ENCODE results near the gene NABP1.

NABP1 gene

DNA sequence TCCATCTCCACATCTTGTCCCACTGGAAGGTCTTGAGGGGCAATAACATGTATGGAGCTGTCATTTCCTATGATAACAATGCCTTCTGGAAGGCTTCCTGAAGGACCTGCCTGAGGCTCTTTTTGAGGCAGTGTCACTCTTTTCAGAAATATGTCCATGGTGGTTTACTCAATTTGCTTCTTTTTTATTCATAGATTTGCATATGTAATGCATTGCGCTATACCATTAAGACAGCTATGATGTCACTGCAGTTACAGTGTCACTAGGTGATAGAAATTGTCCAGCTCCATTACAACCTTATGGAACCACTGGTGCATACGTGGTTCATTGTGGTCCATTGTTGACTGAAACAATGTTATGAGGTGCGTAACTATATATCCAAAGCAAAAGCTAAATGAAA lies 19.9 kb downstream of the NABP1 start:
- no peaks in the 10 kb centered on the region for H3K9me3 ChIP-seq (ENCODE audit: control insufficient read depth, insufficient read depth, low read depth, low read length)
- H3K36me3 ChIP-seq (ENCODE audit: control insufficient read depth, insufficient read depth, low read length), result no peaks in the 10 kb centered on the region
- no peak overlapping the region for H3K27ac ChIP-seq (ENCODE audit: low read depth, low read length)
- H3K4me3 ChIP-seq (ENCODE audit: low read depth, low read length), result no peak overlapping the region
- H3K27me3 ChIP-seq (ENCODE audit: control insufficient read depth, insufficient read depth, low read length), result no peaks in the 10 kb centered on the region
- H3K9ac ChIP-seq (ENCODE audit: low read length), result no peak overlapping the region
- no peaks in the 10 kb centered on the region for H3K4me1 ChIP-seq (ENCODE audit: control insufficient read depth, insufficient read depth, low read length)

DNA sequence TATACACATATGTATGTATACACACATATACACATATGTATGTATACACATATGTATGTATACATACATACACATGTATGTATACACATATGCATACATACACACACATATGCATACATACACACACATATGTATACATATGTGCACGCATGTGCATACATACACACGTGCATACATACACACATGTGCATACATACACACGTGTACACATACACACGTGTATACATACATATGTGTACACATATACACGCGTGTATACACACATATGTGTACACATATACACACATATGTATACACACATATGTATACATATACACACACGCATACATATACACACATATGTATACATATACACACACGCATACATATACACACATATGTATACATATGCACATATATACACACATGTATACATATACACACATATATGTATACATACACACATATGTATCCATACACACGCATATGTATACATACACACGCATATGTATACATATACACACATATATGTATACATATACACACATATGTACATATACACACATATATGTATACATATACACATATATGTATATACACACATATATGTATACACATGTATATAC lies 21.5 kb downstream of the NABP1 start:
- Histone ChIP-seq H3K9me3 (ENCODE audit: control insufficient read depth, insufficient read depth, low read depth, low read length) (no peaks in the 10 kb centered on the region), H3K36me3 (ENCODE audit: control insufficient read depth, insufficient read depth, low read length) (no peaks in the 10 kb centered on the region), H3K27me3 (ENCODE audit: control insufficient read depth, insufficient read depth, low read length) (no peaks in the 10 kb centered on the region), H3K9ac (ENCODE audit: low read length) (no peak overlapping the region), H3K4me3 (ENCODE audit: low read depth, low read length) (no peak overlapping the region), H3K27ac (ENCODE audit: low read depth, low read length) (no peak overlapping the region), H3K4me1 (ENCODE audit: control insufficient read depth, insufficient read depth, low read length) (no peaks in the 10 kb centered on the region)

DNA sequence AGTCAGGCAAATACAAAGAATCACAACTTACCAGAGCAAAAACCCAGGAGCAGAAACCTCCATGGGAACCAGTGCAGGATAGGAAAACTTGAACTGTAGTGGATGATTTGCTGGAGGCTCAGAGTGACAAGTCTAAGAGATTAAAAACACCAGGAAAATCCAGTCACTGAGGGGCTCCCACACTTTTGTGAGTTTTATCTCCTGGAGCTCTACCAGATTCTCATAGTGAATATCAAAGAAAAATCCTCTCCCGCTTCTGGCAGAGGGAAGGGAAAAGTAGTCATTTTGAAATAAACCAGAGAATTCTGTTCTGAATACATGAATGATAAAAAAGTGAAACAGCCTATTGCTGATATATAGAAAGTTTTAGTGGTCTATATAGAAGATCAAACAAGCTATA lies 23.1 kb downstream of the NABP1 start:
- Histone ChIP-seq H3K36me3 (ENCODE audit: control insufficient read depth, insufficient read depth, low read length) (no peaks in the 10 kb centered on the region), H3K4me3 (ENCODE audit: low read depth, low read length) (no peak overlapping the region), H3K27ac (ENCODE audit: low read depth, low read length) (no peak overlapping the region), H3K9me3 (ENCODE audit: control insufficient read depth, insufficient read depth, low read depth, low read length) (no peaks in the 10 kb centered on the region), H3K27me3 (ENCODE audit: control insufficient read depth, insufficient read depth, low read length) (no peaks in the 10 kb centered on the region), H3K9ac (ENCODE audit: low read length) (no peak overlapping the region), H3K4me1 (ENCODE audit: control insufficient read depth, insufficient read depth, low read length) (no peaks in the 10 kb centered on the region)

DNA sequence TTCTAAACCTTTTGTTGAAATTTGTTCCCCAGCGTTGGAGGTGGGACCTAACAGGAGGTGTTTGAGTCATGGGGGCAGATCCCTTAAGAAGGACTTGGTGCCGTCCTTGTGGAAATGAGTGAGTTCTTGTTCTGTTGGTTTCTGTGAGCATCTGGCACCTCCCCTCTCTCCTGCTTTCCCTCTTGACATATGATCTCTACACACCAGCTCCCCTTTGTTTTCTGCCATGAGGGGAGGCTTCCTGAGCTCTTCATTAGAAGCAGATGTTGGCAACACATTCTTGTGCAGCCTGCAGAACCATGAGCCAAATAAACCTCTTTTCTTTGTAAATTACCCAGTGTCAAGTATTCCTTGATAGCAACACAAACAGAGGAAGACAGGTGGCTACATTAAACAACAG lies 23.8 kb downstream of the NABP1 start:
- Histone ChIP-seq H3K9ac (ENCODE audit: low read length) (no peak overlapping the region), H3K27ac (ENCODE audit: low read depth, low read length) (no peak overlapping the region), H3K27me3 (ENCODE audit: control insufficient read depth, insufficient read depth, low read length) (no peaks in the 10 kb centered on the region), H3K36me3 (ENCODE audit: control insufficient read depth, insufficient read depth, low read length) (no peaks in the 10 kb centered on the region), H3K4me1 (ENCODE audit: control insufficient read depth, insufficient read depth, low read length) (no peaks in the 10 kb centered on the region), H3K9me3 (ENCODE audit: control insufficient read depth, insufficient read depth, low read depth, low read length) (no peaks in the 10 kb centered on the region), H3K4me3 (ENCODE audit: low read depth, low read length) (no peak overlapping the region)

DNA sequence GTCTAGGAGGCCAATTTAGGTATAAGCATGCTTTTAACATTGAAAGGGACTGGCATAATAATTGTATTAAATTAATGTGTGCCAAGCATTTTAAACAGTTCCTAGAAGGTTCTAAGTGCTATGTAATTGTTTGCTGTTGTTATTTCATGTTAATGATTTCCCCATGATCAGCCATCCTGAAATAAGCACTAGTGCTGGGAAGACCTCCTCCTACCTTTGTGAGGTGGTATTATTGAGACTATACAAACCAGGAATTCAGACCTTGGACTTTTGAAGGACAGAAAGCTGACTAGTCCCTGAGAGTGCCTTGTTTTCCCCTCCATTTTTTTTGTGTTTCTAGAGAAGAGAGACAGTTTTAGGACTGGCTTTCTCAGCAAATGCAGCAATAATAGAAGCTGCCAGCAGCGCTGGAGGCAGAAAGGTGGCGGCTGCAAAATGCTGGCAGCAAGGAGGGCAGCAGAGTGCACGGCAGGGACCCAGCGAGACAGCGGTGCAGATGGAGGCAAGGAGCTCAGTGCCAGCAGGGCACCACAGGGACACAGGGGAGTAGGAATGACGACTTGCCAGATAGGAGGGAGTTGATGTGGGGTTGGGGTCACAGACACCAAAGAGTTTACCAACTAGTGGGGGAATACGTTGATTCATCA lies 25.3 kb downstream of the NABP1 start:
- no peak overlapping the region for H3K27ac ChIP-seq (ENCODE audit: low read depth, low read length)
- H3K9ac ChIP-seq (ENCODE audit: low read length), result no peak overlapping the region

DNA sequence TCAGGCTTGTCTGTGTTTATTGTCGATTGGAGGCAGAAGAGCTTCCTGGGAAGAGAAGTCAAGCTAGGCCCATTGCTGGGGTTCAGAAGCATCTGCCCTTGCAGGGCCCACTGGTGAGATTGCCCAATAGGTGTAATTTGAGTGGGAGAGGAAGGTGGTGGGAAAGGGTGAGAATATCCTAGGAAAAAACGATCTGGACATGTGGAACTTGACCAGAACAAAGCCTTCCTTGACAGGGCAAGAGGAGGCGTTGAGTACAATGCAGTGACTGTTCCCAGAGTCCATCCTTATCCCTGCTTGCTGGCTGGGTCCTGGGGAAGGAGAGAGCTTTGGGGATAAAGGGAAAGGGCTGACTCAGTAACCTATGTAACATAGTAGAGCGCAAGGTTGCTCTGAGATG lies 27.1 kb downstream of the NABP1 start:
- H3K4me3 ChIP-seq (ENCODE audit: low read depth, low read length), result no peak overlapping the region
- no peaks in the 10 kb centered on the region for H3K36me3 ChIP-seq (ENCODE audit: control insufficient read depth, insufficient read depth, low read length)
- H3K9ac ChIP-seq (ENCODE audit: low read length), result no peak overlapping the region
- no peaks in the 10 kb centered on the region for H3K9me3 ChIP-seq (ENCODE audit: control insufficient read depth, insufficient read depth, low read depth, low read length)
- H3K4me1 ChIP-seq (ENCODE audit: control insufficient read depth, insufficient read depth, low read length), result no peaks in the 10 kb centered on the region
- no peaks in the 10 kb centered on the region for H3K27me3 ChIP-seq (ENCODE audit: control insufficient read depth, insufficient read depth, low read length)
- H3K27ac ChIP-seq (ENCODE audit: low read depth, low read length), result no peak overlapping the region

More for the DNA sequence above, 25.3 kb downstream of the NABP1 start:
- H3K4me3 ChIP-seq (ENCODE audit: low read depth, low read length), result no peak overlapping the region
- no peaks in the 10 kb centered on the region for H3K36me3 ChIP-seq (ENCODE audit: control insufficient read depth, insufficient read depth, low read length)
- no peaks in the 10 kb centered on the region for H3K9me3 ChIP-seq (ENCODE audit: control insufficient read depth, insufficient read depth, low read depth, low read length)
- no peaks in the 10 kb centered on the region for H3K4me1 ChIP-seq (ENCODE audit: control insufficient read depth, insufficient read depth, low read length)
- no peaks in the 10 kb centered on the region for H3K27me3 ChIP-seq (ENCODE audit: control insufficient read depth, insufficient read depth, low read length)

DNA sequence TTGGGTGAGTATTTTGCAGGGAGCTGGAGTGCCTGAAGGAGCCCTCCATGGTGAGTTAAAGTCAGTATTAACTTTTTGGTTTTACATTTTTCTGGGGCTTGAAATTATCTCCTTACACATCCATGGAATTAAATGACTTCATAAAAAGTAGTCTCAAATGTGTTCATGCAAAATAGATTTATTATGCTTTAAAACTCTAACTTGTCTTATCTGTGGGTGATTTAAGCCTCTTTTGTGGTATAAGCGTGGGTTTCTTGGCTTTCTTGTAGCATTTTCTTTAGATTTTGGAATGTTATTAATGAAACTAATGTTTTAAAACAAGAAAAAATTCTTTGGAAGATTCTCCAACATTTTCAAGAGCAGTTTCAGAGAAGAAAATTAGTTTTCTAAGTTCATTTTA lies 27.8 kb downstream of the NABP1 start:
- H3K4me3 ChIP-seq (ENCODE audit: low read depth, low read length), result no peak overlapping the region
- H3K36me3 ChIP-seq (ENCODE audit: control insufficient read depth, insufficient read depth, low read length), result no peaks in the 10 kb centered on the region
- H3K27me3 ChIP-seq (ENCODE audit: control insufficient read depth, insufficient read depth, low read length), result no peaks in the 10 kb centered on the region
- H3K9ac ChIP-seq (ENCODE audit: low read length), result no peak overlapping the region
- H3K27ac ChIP-seq (ENCODE audit: low read depth, low read length), result no peak overlapping the region
- no peaks in the 10 kb centered on the region for H3K4me1 ChIP-seq (ENCODE audit: control insufficient read depth, insufficient read depth, low read length)
- no peaks in the 10 kb centered on the region for H3K9me3 ChIP-seq (ENCODE audit: control insufficient read depth, insufficient read depth, low read depth, low read length)

DNA sequence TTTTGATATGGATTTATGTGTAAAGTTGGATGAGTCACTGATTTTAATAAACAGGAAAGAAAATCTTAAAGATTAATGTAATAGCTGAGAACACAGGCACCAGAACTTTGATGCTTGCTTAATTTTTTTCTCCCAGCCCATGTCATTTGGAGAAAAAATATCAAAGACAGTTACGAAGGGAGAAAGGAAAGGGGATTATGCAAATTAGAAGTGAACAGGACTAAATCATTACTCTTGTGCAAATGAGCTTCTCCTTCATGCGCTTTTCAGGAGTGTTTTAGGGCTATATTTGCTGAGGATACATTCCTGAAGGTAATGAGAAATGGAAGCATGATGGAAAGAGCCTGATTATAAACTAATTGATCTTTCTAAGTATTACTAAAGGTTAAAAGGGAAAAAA lies 28.9 kb downstream of the NABP1 start:
- no peaks in the 10 kb centered on the region for H3K4me1 ChIP-seq (ENCODE audit: control insufficient read depth, insufficient read depth, low read length)

DNA sequence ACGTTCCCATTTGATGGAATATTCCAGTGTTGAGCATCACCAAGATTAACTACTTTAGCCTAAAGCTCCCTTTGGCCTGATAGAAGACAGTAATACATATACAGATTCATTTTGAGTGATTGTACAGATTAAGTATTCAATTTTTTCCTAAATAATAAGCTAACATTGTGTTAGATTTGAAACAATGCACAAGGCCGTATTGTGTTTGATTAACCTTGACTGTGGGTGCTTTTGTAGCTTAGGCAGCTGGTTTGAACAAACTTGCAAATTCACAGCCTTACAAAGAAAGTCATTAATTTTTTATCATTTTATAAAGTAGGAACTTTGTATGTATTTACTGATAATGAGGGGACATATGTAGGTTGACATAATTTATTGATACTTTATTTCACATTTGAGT lies 29.6 kb downstream of the NABP1 start:
- H3K36me3 ChIP-seq (ENCODE audit: control insufficient read depth, insufficient read depth, low read length), result no peaks in the 10 kb centered on the region
- H3K9me3 ChIP-seq (ENCODE audit: control insufficient read depth, insufficient read depth, low read depth, low read length), result no peaks in the 10 kb centered on the region
- no peak overlapping the region for H3K9ac ChIP-seq (ENCODE audit: low read length)
- H3K4me3 ChIP-seq (ENCODE audit: low read depth, low read length), result no peak overlapping the region
- H3K27me3 ChIP-seq (ENCODE audit: control insufficient read depth, insufficient read depth, low read length), result no peaks in the 10 kb centered on the region
- no peaks in the 10 kb centered on the region for H3K4me1 ChIP-seq (ENCODE audit: control insufficient read depth, insufficient read depth, low read length)
- no peak overlapping the region for H3K27ac ChIP-seq (ENCODE audit: low read depth, low read length)

More for the DNA sequence above, 28.9 kb downstream of the NABP1 start:
- Histone ChIP-seq H3K36me3 (ENCODE audit: control insufficient read depth, insufficient read depth, low read length) (no peaks in the 10 kb centered on the region), H3K9ac (ENCODE audit: low read length) (no peak overlapping the region), H3K27me3 (ENCODE audit: control insufficient read depth, insufficient read depth, low read length) (no peaks in the 10 kb centered on the region), H3K27ac (ENCODE audit: low read depth, low read length) (no peak overlapping the region), H3K9me3 (ENCODE audit: control insufficient read depth, insufficient read depth, low read depth, low read length) (no peaks in the 10 kb centered on the region), H3K4me3 (ENCODE audit: low read depth, low read length) (no peak overlapping the region)

DNA sequence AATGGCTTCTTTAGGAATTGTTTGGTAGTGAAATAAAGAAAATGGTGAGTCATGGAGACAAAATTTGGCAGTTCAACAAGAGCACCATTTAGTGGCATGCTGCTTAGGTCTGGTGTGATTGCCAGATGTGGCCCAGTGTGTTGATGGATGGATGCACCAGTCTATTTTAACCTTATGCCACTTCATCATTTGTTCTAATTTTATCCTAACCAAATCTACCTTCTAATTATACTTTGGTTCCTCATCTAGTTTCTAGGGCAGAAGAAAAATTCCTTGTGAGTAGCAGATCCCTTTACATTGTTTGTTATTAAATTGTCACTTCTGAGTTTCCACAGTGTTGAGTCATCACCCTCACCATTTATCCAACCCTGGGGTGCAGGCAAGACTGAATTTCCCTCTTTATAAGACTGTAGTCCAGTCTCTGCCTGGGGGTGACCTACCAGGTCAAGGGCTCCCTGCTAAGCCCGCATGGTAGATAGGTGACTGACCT lies 32.5 kb downstream of the NABP1 start:
- Histone ChIP-seq H3K4me3 (ENCODE audit: low read depth, low read length) (no peak overlapping the region), H3K36me3 (ENCODE audit: control insufficient read depth, insufficient read depth, low read length) (no peaks in the 10 kb centered on the region), H3K9me3 (ENCODE audit: control insufficient read depth, insufficient read depth, low read depth, low read length) (no peaks in the 10 kb centered on the region), H3K4me1 (ENCODE audit: control insufficient read depth, insufficient read depth, low read length) (no peaks in the 10 kb centered on the region), H3K27ac (ENCODE audit: low read depth, low read length) (no peak overlapping the region), H3K27me3 (ENCODE audit: control insufficient read depth, insufficient read depth, low read length) (no peaks in the 10 kb centered on the region), H3K9ac (ENCODE audit: low read length) (no peak overlapping the region)

DNA sequence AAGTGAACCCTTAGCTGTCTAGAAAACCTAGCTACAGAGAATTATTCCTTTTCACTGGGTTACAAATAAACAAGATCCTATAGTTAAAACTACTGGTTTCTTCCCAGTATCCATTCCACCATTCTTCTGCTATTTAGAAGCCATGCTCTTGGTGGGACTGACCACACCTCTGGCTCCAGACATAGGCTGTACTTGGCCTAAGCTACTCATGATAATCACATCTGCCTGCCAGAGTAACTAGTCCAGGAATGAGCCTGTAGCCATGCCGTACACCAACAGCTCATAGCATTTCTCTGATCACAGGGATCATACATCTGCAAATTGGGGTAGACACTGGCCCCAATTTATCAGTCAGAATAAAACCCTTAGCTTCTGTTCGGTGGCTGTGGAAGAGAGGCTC lies 33.7 kb downstream of the NABP1 start:
- Histone ChIP-seq H3K36me3 (ENCODE audit: control insufficient read depth, insufficient read depth, low read length) (no peaks in the 10 kb centered on the region), H3K9me3 (ENCODE audit: control insufficient read depth, insufficient read depth, low read depth, low read length) (no peaks in the 10 kb centered on the region), H3K4me3 (ENCODE audit: low read depth, low read length) (no peak overlapping the region), H3K4me1 (ENCODE audit: control insufficient read depth, insufficient read depth, low read length) (no peaks in the 10 kb centered on the region), H3K27me3 (ENCODE audit: control insufficient read depth, insufficient read depth, low read length) (no peaks in the 10 kb centered on the region), H3K27ac (ENCODE audit: low read depth, low read length) (no peak overlapping the region), H3K9ac (ENCODE audit: low read length) (no peak overlapping the region)
